AG10803 (cell line): ENCODE measurements around the gene SLC1A2.

Experiments used
- DNase-seq: peaks from one replicate; pipeline ENCODE4 v3.0.0; 2010; ENCODE audit warnings: low read depth
- H3K4me3 ChIP-seq: 2 replicates; pipeline ENCODE4 v1.5.1; 2011; ENCODE audit warnings: mild to moderate bottlenecking, low read length, control low read depth
- CTCF ChIP-seq: conservative IDR thresholded peaks from 2 replicates; pipeline ENCODE4 v1.5.1; 2011; ENCODE audit warnings: mild to moderate bottlenecking, low read length, control low read depth, inconsistent platforms

The SLC1A2 gene

GRCh38 chr11:35454362-35454761 lies 35.0 kb upstream of the SLC1A2 start:
- no peak for TF ChIP-seq CTCF
- no peak for DNase-seq
- H3K4me3 ChIP-seq, result no peak overlapping the region

GRCh38 chr11:35436581-35437250 lies 17.4 kb upstream of the SLC1A2 start:
- no peak for TF ChIP-seq CTCF
- no peak for DNase-seq
- H3K4me3 ChIP-seq, result no peak overlapping the region

GRCh38 chr11:35433588-35433987 lies 14.2 kb upstream of the SLC1A2 start:
- no peak for DNase-seq
- TF ChIP-seq CTCF, result no peak

GRCh38 chr11:35432464-35432863 lies 13.1 kb upstream of the SLC1A2 start:
- DNase-seq, result no peak

More at GRCh38 chr11:35433588-35433987, 14.2 kb upstream of the SLC1A2 start:
- no peak overlapping the region for H3K4me3 ChIP-seq

GRCh38 chr11:35427071-35427470 lies 7.7 kb upstream of the SLC1A2 start:
- no peak overlapping the region for H3K4me3 ChIP-seq
- peak; percentile 87 for DNase-seq

More at GRCh38 chr11:35432464-35432863, 13.1 kb upstream of the SLC1A2 start:
- no peak for TF ChIP-seq CTCF
- no peak overlapping the region for H3K4me3 ChIP-seq

GRCh38 chr11:35426351-35426750 lies 7.0 kb upstream of the SLC1A2 start:
- DNase-seq, result no peak
- no peak overlapping the region for H3K4me3 ChIP-seq
- TF ChIP-seq CTCF, result no peak

More at GRCh38 chr11:35427071-35427470, 7.7 kb upstream of the SLC1A2 start:
- no peak for TF ChIP-seq CTCF

- DNase-seq, result no peak
- no peak overlapping the region for H3K4me3 ChIP-seq
- TF ChIP-seq CTCF, result no peak
Measured at GRCh38 chr11:35425603-35426212, 6.3 kb upstream of the SLC1A2 start.
